OCI-LY7 (cell line): ENCODE data around the gene ARSJ.

ENCODE experiments used
- EZH2phosphoT487 ChIP-seq: fragments of 200-600 bp; sonication (generic); IDR thresholded peaks from 2 replicates; pipeline ENCODE4 v1.6.1; 2018; ENCODE audit warnings: low read depth, borderline replicate concordance, mild to moderate bottlenecking, mixed run types, antibody characterized with exemption, low read length, moderate library complexity, mixed read lengths
- TF ChIP-seq, protein P1 (sequence below): fragments of 200-600 bp; sonication (generic); conservative IDR thresholded peaks from 2 replicates; pipeline ENCODE4 v1.5.1; 2014; ENCODE audit warnings: mild to moderate bottlenecking, antibody characterized with exemption, low read length, moderate library complexity, mixed read lengths

DNA sequence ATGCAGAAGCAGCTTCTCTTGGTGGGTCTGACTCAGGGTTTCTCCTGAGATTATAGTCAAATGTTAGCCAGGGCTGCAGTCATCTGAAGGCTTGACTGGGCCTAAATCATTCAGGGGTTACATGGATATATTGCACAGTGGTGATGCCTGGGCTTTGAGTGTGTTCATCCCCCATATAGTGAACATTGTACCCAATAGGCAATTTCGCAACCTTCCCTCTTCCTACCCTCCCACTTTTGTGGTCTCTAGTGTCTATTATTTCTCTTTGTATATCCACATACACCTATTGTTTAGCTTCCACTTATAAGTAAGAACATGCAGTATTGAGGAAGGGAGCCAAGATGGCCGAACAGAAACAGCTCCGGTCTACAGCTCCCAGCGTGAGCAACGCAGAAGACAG lies 127.6 kb downstream of the ARSJ start:
- TF ChIP-seq, protein P1, sequence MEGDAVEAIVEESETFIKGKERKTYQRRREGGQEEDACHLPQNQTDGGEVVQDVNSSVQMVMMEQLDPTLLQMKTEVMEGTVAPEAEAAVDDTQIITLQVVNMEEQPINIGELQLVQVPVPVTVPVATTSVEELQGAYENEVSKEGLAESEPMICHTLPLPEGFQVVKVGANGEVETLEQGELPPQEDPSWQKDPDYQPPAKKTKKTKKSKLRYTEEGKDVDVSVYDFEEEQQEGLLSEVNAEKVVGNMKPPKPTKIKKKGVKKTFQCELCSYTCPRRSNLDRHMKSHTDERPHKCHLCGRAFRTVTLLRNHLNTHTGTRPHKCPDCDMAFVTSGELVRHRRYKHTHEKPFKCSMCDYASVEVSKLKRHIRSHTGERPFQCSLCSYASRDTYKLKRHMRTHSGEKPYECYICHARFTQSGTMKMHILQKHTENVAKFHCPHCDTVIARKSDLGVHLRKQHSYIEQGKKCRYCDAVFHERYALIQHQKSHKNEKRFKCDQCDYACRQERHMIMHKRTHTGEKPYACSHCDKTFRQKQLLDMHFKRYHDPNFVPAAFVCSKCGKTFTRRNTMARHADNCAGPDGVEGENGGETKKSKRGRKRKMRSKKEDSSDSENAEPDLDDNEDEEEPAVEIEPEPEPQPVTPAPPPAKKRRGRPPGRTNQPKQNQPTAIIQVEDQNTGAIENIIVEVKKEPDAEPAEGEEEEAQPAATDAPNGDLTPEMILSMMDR = no peak
- no peak for TF ChIP-seq EZH2phosphoT487
